Osteocyte (in vitro differentiated cells): Measurements from ENCODE around the gene HOXB3. TPM values are rescaled to one million over a fixed set of nuclear protein-coding genes. Genes with fewer than 3 reads are reported as not detected.

Experiments used
- DNase-seq: peaks from one replicate; pipeline ENCODE4 v3.0.0; 2021; ENCODE audit warnings: mixed read lengths; ENCODE audit not compliant: unreplicated experiment; ENCODE audit errors: extremely low spot score
- H3K27ac Mint-ChIP-seq: one replicate; pipeline ENCODE4 v1.8.0; 2021; ENCODE audit warnings: mild to moderate bottlenecking, mixed read lengths; ENCODE audit not compliant: unreplicated experiment
- H3K27me3 Mint-ChIP-seq: one replicate; pipeline ENCODE4 v1.8.0; 2021; ENCODE audit warnings: mixed read lengths; ENCODE audit not compliant: unreplicated experiment
- H3K36me3 Mint-ChIP-seq: one replicate; pipeline ENCODE4 v1.8.0; 2021; ENCODE audit warnings: mixed read lengths; ENCODE audit not compliant: unreplicated experiment
- H3K4me1 Mint-ChIP-seq: one replicate; pipeline ENCODE4 v1.8.0; 2021; ENCODE audit warnings: mixed read lengths; ENCODE audit not compliant: unreplicated experiment
- H3K4me3 Mint-ChIP-seq: one replicate; pipeline ENCODE4 v1.8.0; 2021; ENCODE audit warnings: mild to moderate bottlenecking, moderate library complexity, mixed read lengths; ENCODE audit not compliant: unreplicated experiment
- H3K9me3 Mint-ChIP-seq: one replicate; pipeline ENCODE4 v1.8.0; 2021; ENCODE audit warnings: mixed read lengths; ENCODE audit not compliant: unreplicated experiment
- CTCF ChIP-seq: fragments of 200-600 bp; sonication (generic); IDR thresholded peaks from 2 replicates; pipeline ENCODE4 v1.5.0; 2021; ENCODE audit warnings: antibody characterized with exemption, mild to moderate bottlenecking, moderate library complexity
- total RNA-seq: library from RNA; stranded (reverse); gene quantifications from 2 replicates; pipeline ENCODE4 v1.2.1, GENCODE V29; 2021

HOXB3 gene
- total RNA-seq, 1 donor from 2014 or later: 0.46 TPM

- Mint-ChIP-seq H3K4me1 (peaks cover 6% of the 10 kb centered on the region), H3K36me3 (no peaks in the 10 kb centered on the region), H3K9me3 (peaks cover 6% of the 10 kb centered on the region), H3K27ac (no peak overlapping the region), H3K4me3 (no peak overlapping the region), H3K27me3 (peaks cover 97% of the 10 kb centered on the region)
- no peak for DNase-seq
- TF ChIP-seq CTCF: no peak
Observed at GRCh38 chr17:48599354-48599753, 9.3 kb upstream of the HOXB3 start.

- H3K9me3 Mint-ChIP-seq: peaks cover 6% of the 10 kb centered on the region
- H3K4me1 Mint-ChIP-seq: peaks cover 7% of the 10 kb centered on the region
- no peak for DNase-seq
- no peaks in the 10 kb centered on the region for H3K36me3 Mint-ChIP-seq
- TF ChIP-seq CTCF: no peak
- no peak overlapping the region for H3K27ac Mint-ChIP-seq
- peaks cover 99% of the 10 kb centered on the region for H3K27me3 Mint-ChIP-seq
- no peak overlapping the region for H3K4me3 Mint-ChIP-seq
Observed at GRCh38 chr17:48598736-48599135, 8.7 kb upstream of the HOXB3 start.

GRCh38 chr17:48597778-48598631 lies 8.0 kb upstream of the HOXB3 start:
- Mint-ChIP-seq H3K9me3 (no peaks in the 10 kb centered on the region), H3K36me3 (no peaks in the 10 kb centered on the region), H3K27ac (no peak overlapping the region), H3K4me1 (peaks cover 11% of the 10 kb centered on the region), H3K27me3 (peaks cover 99% of the 10 kb centered on the region), H3K4me3 (no peak overlapping the region)
- DNase-seq: no peak
- TF ChIP-seq CTCF: no peak

- Mint-ChIP-seq H3K27me3 (peaks cover 99% of the 10 kb centered on the region), H3K27ac (no peak overlapping the region), H3K36me3 (no peaks in the 10 kb centered on the region), H3K4me1 (peaks cover 11% of the 10 kb centered on the region), H3K4me3 (no peak overlapping the region), H3K9me3 (no peaks in the 10 kb centered on the region)
- no peak for DNase-seq
- no peak for TF ChIP-seq CTCF
Observed at GRCh38 chr17:48597528-48597777, 7.4 kb upstream of the HOXB3 start.

GRCh38 chr17:48596735-48597527 lies 6.9 kb upstream of the HOXB3 start:
- Mint-ChIP-seq H3K4me1 (peaks cover 11% of the 10 kb centered on the region), H3K27me3 (peaks cover 97% of the 10 kb centered on the region), H3K4me3 (no peak overlapping the region), H3K27ac (no peak overlapping the region), H3K36me3 (no peaks in the 10 kb centered on the region), H3K9me3 (no peaks in the 10 kb centered on the region)
- no peak for DNase-seq
- no peak for TF ChIP-seq CTCF
